Neuron (in vitro differentiated cells): ENCODE data around the gene MAGT1.

ENCODE experiments used
- H2AFZ ChIP-seq: one replicate; pipeline ENCODE4 v1.6.1; 2013; ENCODE audit warnings: low read depth, mild to moderate bottlenecking, inconsistent platforms, low read length, moderate library complexity
- H3K27me3 ChIP-seq: one replicate; pipeline ENCODE4 v1.6.1; 2013; ENCODE audit warnings: low read length; ENCODE audit not compliant: insufficient read depth
- H3K36me3 ChIP-seq: one replicate; pipeline ENCODE4 v1.6.1; 2013; ENCODE audit warnings: low read length; ENCODE audit not compliant: insufficient read depth
- H3K4me1 ChIP-seq: one replicate; pipeline ENCODE4 v1.6.1; 2013; ENCODE audit warnings: low read length; ENCODE audit not compliant: insufficient read depth
- H3K4me3 ChIP-seq: 2 replicates; pipeline ENCODE4 v1.5.1; 2013; ENCODE audit warnings: mild to moderate bottlenecking, low read length, moderate library complexity
- H3K9me3 ChIP-seq: one replicate; pipeline ENCODE4 v1.6.1; 2013; ENCODE audit warnings: low read length

The MAGT1 gene

GRCh38 chrX:77795124-77795523, 100.1 kb downstream of the MAGT1 start:
- H3K36me3 ChIP-seq: no peaks in the 10 kb centered on the region
- no peaks in the 10 kb centered on the region for H3K9me3 ChIP-seq
- H3K4me1 ChIP-seq: no peaks in the 10 kb centered on the region
- no peak overlapping the region for H2AFZ ChIP-seq
- no peak overlapping the region for H3K4me3 ChIP-seq
- no peaks in the 10 kb centered on the region for H3K27me3 ChIP-seq

GRCh38 chrX:77793946-77794345, 101.3 kb downstream of the MAGT1 start:
- H3K9me3 ChIP-seq: no peaks in the 10 kb centered on the region
- no peaks in the 10 kb centered on the region for H3K4me1 ChIP-seq
- H3K4me3 ChIP-seq: no peak overlapping the region
- H3K27me3 ChIP-seq: no peaks in the 10 kb centered on the region
- H3K36me3 ChIP-seq: no peaks in the 10 kb centered on the region
- H2AFZ ChIP-seq: no peak overlapping the region

- Histone ChIP-seq H3K4me3 (no peak overlapping the region), H3K36me3 (no peaks in the 10 kb centered on the region), H3K27me3 (no peaks in the 10 kb centered on the region), H2AFZ (no peak overlapping the region), H3K4me1 (peaks cover 9% of the 10 kb centered on the region), H3K9me3 (no peaks in the 10 kb centered on the region)
Measured at GRCh38 chrX:77788050-77788449, 107.2 kb downstream of the MAGT1 start.

- H3K27me3 ChIP-seq: no peaks in the 10 kb centered on the region
- H3K4me1 ChIP-seq: peaks cover 9% of the 10 kb centered on the region
- H3K4me3 ChIP-seq: peak overlapping the region; percentile 92
- no peak overlapping the region for H2AFZ ChIP-seq
- H3K9me3 ChIP-seq: no peaks in the 10 kb centered on the region
- H3K36me3 ChIP-seq: no peaks in the 10 kb centered on the region
Measured at GRCh38 chrX:77786365-77786680, 108.9 kb downstream of the MAGT1 start.

- H3K4me1 ChIP-seq: peaks cover 9% of the 10 kb centered on the region
- H2AFZ ChIP-seq: no peak within 1 kb of the TSS
- H3K4me3 ChIP-seq: peak within 1 kb of the TSS; percentile 92
- H3K36me3 ChIP-seq: no peaks in the 10 kb centered on the region
- no peaks in the 10 kb centered on the region for H3K27me3 ChIP-seq
- no peaks in the 10 kb centered on the region for H3K9me3 ChIP-seq
Measured at GRCh38 chrX:77785486-77786364, 109.5 kb downstream of the MAGT1 start, which contains the start of gene ATRX. TSS of gene ATRX (minus strand) at chrX:77786216. CDS start at chrX:77786001, 215 bp downstream.

- no peaks in the 10 kb centered on the region for H3K9me3 ChIP-seq
- no peaks in the 10 kb centered on the region for H3K27me3 ChIP-seq
- no peak overlapping the region for H3K4me3 ChIP-seq
- H3K36me3 ChIP-seq: no peaks in the 10 kb centered on the region
- H3K4me1 ChIP-seq: peaks cover 9% of the 10 kb centered on the region
- H2AFZ ChIP-seq: no peak overlapping the region
Measured at GRCh38 chrX:77779695-77780094, 115.5 kb downstream of the MAGT1 start.

GRCh38 chrX:77776659-77777058, 118.6 kb downstream of the MAGT1 start:
- no peaks in the 10 kb centered on the region for H3K4me1 ChIP-seq

More at GRCh38 chrX:77776659-77777058, 118.6 kb downstream of the MAGT1 start:
- Histone ChIP-seq H2AFZ (no peak overlapping the region), H3K9me3 (no peaks in the 10 kb centered on the region), H3K36me3 (no peaks in the 10 kb centered on the region), H3K4me3 (no peak overlapping the region), H3K27me3 (no peaks in the 10 kb centered on the region)
